AG09309 (cell line): ENCODE results near the gene GRAMD1A.
A peak's percentile ranks its signal among the peaks of the same experiment; 100 is the strongest.
"Not testable (repeated sequence)": the region's sequence is repeated elsewhere in the genome, so short reads cannot be mapped to it uniquely, and the experiment has no call there.

Source experiments
- DNase-seq: peaks from one replicate; pipeline ENCODE4 v3.0.0-alpha.2; 2010; ENCODE audit warnings: low read depth
- H3K4me3 ChIP-seq: 2 replicates; pipeline ENCODE4 v1.5.1; 2011; ENCODE audit warnings: mild to moderate bottlenecking, low read depth, low read length, moderate library complexity; ENCODE audit not compliant: control insufficient read depth
- CTCF ChIP-seq: IDR thresholded peaks from 2 replicates; pipeline ENCODE4 v1.5.1; 2011; ENCODE audit warnings: mild to moderate bottlenecking, low read depth, low read length, inconsistent platforms; ENCODE audit not compliant: insufficient read depth, control insufficient read depth; ENCODE audit errors: missing control alignments

The GRAMD1A gene

DNA sequence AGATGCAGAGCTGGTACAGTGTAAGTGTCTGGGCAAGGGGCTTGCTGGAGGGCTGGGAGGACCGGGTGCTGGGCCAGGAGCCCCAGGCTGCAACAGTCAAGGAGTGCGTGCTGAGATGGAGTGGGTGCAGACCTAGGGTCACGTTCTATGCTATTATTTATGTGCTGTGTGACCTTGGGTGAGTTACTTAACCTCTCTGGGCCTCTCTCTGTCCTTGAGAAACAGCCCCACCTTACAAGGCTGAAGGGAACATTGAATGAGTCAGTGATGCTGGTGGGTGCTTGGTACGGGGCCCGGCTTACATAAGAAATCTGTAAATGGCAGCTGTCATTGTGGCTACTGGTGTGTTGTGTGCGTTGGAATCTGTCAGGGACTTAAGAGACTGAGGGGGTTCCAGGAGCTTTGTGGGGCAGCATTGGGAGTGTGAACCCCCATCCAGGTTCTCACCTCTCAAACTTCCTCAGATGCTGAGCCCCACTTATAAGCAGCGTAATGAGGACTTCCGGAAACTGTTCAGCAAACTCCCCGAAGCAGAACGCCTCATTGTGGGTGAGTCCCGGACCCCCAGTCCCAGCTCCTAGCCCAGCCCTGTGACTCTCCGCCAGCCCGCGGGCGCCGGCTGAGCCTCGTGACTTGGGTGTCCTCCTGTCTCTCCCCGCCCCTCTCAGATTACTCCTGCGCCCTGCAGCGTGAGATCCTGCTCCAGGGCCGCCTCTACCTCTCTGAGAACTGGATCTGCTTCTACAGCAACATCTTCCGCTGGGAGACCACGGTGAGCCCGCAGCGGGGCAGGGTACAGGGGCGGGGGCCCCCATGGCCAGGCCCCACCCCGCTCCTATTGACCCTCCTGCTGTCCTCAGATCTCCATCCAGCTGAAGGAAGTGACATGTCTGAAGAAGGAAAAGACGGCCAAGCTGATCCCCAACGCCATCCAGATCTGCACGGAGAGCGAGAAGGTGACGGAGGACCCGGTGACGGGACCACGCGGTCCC lies 9.6 kb downstream of the GRAMD1A start:
- DNase-seq: no peak
- H3K4me3 ChIP-seq: no peak overlapping the region
- no peak for TF ChIP-seq CTCF

DNA sequence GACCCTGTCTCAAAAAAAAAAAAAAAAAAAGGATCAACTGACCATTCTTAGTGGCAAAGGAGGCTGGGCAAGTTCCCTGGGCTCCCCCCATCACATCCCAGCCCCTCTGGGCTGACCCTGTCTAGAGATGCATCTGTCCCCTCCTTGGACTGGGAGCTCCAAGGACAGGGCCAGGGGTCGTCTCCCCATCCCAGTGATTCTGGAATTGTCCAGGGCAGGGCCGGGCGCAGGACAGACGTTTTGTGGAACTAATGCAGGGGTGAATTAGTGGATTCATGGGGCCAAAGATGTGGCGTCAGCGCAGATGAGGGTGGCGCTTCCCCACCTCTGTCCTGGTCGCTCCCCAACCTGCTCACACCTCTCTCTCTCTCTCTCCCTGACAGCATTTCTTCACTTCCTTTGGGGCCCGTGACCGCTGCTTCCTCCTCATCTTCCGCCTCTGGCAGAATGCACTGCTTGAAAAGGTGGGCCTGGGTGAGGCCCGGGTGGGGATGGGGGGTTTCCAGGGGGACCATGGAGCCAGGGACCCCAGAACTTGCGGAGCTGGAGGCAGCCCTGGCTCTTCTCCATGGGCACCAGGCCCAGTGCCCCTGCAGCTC lies 11.1 kb downstream of the GRAMD1A start:
- DNase-seq: no peak
- no peak overlapping the region for H3K4me3 ChIP-seq
- TF ChIP-seq CTCF: no peak

GRCh38 chr19:35011737-35012682 lies 11.9 kb downstream of the GRAMD1A start:
- no peak for TF ChIP-seq CTCF
- DNase-seq: no peak

DNA sequence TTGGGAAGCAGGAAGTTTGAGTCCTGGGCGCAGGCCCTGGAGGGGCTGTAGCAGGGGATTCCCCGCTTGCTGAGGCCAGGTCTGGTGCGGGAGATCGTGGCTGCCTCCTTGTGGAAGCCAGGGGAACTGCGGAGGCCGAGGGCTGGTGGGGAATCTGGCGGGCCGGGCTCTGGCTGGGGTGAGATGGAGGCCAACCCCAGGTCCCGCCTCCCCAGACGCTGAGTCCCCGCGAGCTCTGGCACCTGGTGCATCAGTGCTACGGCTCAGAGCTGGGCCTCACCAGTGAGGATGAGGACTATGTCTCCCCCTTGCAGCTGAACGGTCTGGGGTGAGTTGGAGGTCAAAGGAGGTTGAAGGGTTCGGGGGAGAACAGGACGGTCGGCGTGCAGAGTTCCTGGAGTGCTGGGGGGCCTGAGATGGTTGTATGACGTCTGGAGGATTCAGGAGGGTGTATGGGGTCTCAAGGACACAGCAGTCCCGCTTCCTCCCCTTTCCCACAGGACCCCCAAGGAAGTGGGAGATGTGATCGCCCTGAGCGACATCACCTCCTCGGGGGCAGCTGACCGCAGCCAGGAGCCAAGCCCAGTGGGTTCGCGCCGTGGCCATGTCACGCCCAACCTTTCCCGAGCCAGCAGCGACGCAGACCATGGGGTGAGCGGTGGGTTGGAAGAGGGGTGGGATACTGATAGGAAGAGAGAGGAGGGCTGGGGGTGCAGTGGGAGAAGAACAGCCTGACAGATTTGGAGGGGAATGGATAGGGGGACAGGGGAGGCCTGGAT lies 13.1 kb downstream of the GRAMD1A start:
- DNase-seq: no peak
- no peak overlapping the region for H3K4me3 ChIP-seq
- peak; percentile 96 for TF ChIP-seq CTCF

More at GRCh38 chr19:35011737-35012682, 11.9 kb downstream of the GRAMD1A start:
- no peak overlapping the region for H3K4me3 ChIP-seq

- no peak for DNase-seq
- no peak overlapping the region for H3K4me3 ChIP-seq
- no peak for TF ChIP-seq CTCF
These were observed 14.0 kb downstream of the GRAMD1A start for GRCh38 chr19:35013820-35014754.

- not testable (repeated sequence) for H3K4me3 ChIP-seq, DNase-seq
These were observed 14.7 kb downstream of the GRAMD1A start for GRCh38 chr19:35014774-35015173.
